ENCODE measurements around the gene PTPN3. TPM values are rescaled to one million over a fixed set of nuclear protein-coding genes. Genes with fewer than 3 reads are reported as not detected.

Gene PTPN3
- total RNA-seq, 4 donors from 2014 or later, result 3.1 to 9.0 (median 5.7) TPM

- no peak for TF ChIP-seq CTCF (IDR thresholded peaks at IDR 0.05; ENCODE audit: low read depth)
Measured at GRCh38 chr9:109478051-109478563, 20.0 kb downstream of the PTPN3 start.

GRCh38 chr9:109477258-109478050 lies 20.7 kb downstream of the PTPN3 start:
- TF ChIP-seq CTCF (IDR thresholded peaks at IDR 0.05; ENCODE audit: low read depth), result no peak

GRCh38 chr9:109476642-109477257 lies 21.4 kb downstream of the PTPN3 start:
- no peak for TF ChIP-seq CTCF (IDR thresholded peaks at IDR 0.05; ENCODE audit: low read depth)

- no peak for TF ChIP-seq CTCF (IDR thresholded peaks at IDR 0.05; ENCODE audit: low read depth)
Measured at GRCh38 chr9:109475526-109475925, 22.6 kb downstream of the PTPN3 start.

GRCh38 chr9:109474944-109475343 lies 23.2 kb downstream of the PTPN3 start:
- no peak for TF ChIP-seq CTCF (IDR thresholded peaks at IDR 0.05; ENCODE audit: low read depth)

GRCh38 chr9:109474170-109474569 lies 23.9 kb downstream of the PTPN3 start:
- TF ChIP-seq CTCF (IDR thresholded peaks at IDR 0.05; ENCODE audit: low read depth), result no peak

- no peak for TF ChIP-seq CTCF (IDR thresholded peaks at IDR 0.05; ENCODE audit: low read depth)
Measured at GRCh38 chr9:109473329-109473728, 24.8 kb downstream of the PTPN3 start.
